Body of pancreas (tissue), 4 donors: Measurements from ENCODE around the gene GFRA1.

Experiments
- POLR2A ChIP-seq, 3 donors: fragments of 450-650 bp; IDR thresholded peaks; one replicate each; pipeline ENCODE4 v1.6.1; 2016; ENCODE audit warnings: antibody characterized with exemption in 3 of 3, mild to moderate bottlenecking in 2 of 3
- TF ChIP-seq, protein P1 (sequence below), 7 experiments: fragments of 450-650 bp in 4 of 7; fragments of 200-600 bp in 3 of 7; sonication (generic) in 3 of 7; IDR thresholded peaks; one replicate each; pipeline ENCODE4 v1.5.1; 2016 to 2019; ENCODE audit warnings: antibody characterized with exemption in 7 of 7

DNA sequence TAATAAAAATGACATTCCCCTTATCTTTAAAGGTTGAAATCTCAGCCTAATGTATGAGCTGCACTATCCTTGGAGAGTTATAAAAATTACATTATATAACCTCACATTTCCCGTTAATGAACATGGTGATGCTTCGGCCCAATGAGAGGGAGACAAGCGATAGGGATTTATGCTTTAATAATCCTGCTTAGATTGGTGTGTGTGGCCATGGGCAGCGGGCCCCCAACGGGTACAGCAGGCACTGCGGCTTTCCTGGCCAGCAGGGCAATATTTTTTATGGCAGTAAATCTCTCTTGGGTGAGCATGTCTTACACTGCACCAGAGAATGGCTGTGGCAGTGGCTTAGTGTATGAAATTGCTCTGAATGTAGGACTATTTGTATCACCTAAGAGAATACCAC, 246.3 kb downstream of the GFRA1 start:
- TF ChIP-seq, protein P1, sequence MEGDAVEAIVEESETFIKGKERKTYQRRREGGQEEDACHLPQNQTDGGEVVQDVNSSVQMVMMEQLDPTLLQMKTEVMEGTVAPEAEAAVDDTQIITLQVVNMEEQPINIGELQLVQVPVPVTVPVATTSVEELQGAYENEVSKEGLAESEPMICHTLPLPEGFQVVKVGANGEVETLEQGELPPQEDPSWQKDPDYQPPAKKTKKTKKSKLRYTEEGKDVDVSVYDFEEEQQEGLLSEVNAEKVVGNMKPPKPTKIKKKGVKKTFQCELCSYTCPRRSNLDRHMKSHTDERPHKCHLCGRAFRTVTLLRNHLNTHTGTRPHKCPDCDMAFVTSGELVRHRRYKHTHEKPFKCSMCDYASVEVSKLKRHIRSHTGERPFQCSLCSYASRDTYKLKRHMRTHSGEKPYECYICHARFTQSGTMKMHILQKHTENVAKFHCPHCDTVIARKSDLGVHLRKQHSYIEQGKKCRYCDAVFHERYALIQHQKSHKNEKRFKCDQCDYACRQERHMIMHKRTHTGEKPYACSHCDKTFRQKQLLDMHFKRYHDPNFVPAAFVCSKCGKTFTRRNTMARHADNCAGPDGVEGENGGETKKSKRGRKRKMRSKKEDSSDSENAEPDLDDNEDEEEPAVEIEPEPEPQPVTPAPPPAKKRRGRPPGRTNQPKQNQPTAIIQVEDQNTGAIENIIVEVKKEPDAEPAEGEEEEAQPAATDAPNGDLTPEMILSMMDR (IDR thresholded peaks at IDR 0.05): no peak
- TF ChIP-seq POLR2A (IDR thresholded peaks at IDR 0.05): no peak
